H9 (cell line): Measurements from ENCODE around the gene KIAA1958. TPM values are rescaled to one million over a fixed set of nuclear protein-coding genes. Genes with fewer than 3 reads are reported as not detected.

ENCODE experiments used
- DNase-seq: peaks from one replicate; pipeline ENCODE4 v3.0.0-alpha.2; 2017
- H2AFZ ChIP-seq: one replicate; pipeline ENCODE4 v1.6.1; 2013; ENCODE audit warnings: mild to moderate bottlenecking, low read length, control low read depth, moderate library complexity
- H2AK5ac ChIP-seq: 2 replicates; pipeline ENCODE4 v1.6.1; 2013; ENCODE audit warnings: low read length, control low read depth, mixed read lengths; ENCODE audit not compliant: insufficient read length
- H2BK120ac ChIP-seq: one replicate; pipeline ENCODE4 v1.6.1; 2013; ENCODE audit warnings: low read depth, mild to moderate bottlenecking, low read length, control low read depth, inconsistent platforms; ENCODE audit not compliant: poor library complexity, severe bottlenecking
- H2BK12ac ChIP-seq: 2 replicates; pipeline ENCODE4 v1.6.1; 2013; ENCODE audit warnings: low read length, control low read depth, mixed read lengths, low read depth; ENCODE audit not compliant: insufficient read length
- H2BK15ac ChIP-seq: 2 replicates; pipeline ENCODE4 v1.6.1; 2013; ENCODE audit warnings: low read depth, low read length, control low read depth
- H2BK20ac ChIP-seq: one replicate; pipeline ENCODE4 v1.6.1; 2013; ENCODE audit warnings: low read depth, mild to moderate bottlenecking, low read length, control low read depth, inconsistent platforms; ENCODE audit not compliant: poor library complexity, severe bottlenecking
- H2BK5ac ChIP-seq: 2 replicates; pipeline ENCODE4 v1.6.1; 2013; ENCODE audit warnings: low read length, control low read depth, mixed read lengths; ENCODE audit not compliant: insufficient read length
- H3K14ac ChIP-seq: 2 replicates; pipeline ENCODE4 v1.6.1; 2013; ENCODE audit warnings: low read length, control low read depth; ENCODE audit not compliant: insufficient read depth
- H3K18ac ChIP-seq: 2 replicates; pipeline ENCODE4 v1.6.1; 2013; ENCODE audit warnings: low read depth, mild to moderate bottlenecking, mixed read lengths, low read length, control low read depth; ENCODE audit not compliant: insufficient read length
- H3K23ac ChIP-seq: 2 replicates; pipeline ENCODE4 v1.6.1; 2013; ENCODE audit warnings: low read length, control low read depth, mixed read lengths, low read depth; ENCODE audit not compliant: insufficient read length
- H3K23me2 ChIP-seq: 2 replicates; pipeline ENCODE4 v1.6.1; 2013; ENCODE audit warnings: low read depth, mild to moderate bottlenecking, mixed read lengths, low read length, control low read depth; ENCODE audit not compliant: insufficient read length, poor library complexity, severe bottlenecking
- H3K27ac ChIP-seq: 2 replicates; pipeline ENCODE4 v1.5.1; 2013; ENCODE audit warnings: low read length, control low read depth, mixed read lengths, low read depth; ENCODE audit not compliant: insufficient read length
- H3K27me3 ChIP-seq: 2 replicates; pipeline ENCODE4 v1.6.1; 2013; ENCODE audit warnings: low read length, control low read depth, inconsistent platforms; ENCODE audit not compliant: insufficient read depth
- H3K4ac ChIP-seq: 2 replicates; pipeline ENCODE4 v1.6.1; 2013; ENCODE audit warnings: low read depth, mild to moderate bottlenecking, control low read depth, inconsistent platforms, low read length, moderate library complexity
- H3K4me1 ChIP-seq: 2 replicates; pipeline ENCODE4 v1.6.1; 2013; ENCODE audit warnings: low read length, control low read depth, inconsistent platforms; ENCODE audit not compliant: insufficient read depth
- H3K4me2 ChIP-seq: 2 replicates; pipeline ENCODE4 v1.6.1; 2013; ENCODE audit warnings: low read length, control low read depth, mixed read lengths; ENCODE audit not compliant: insufficient read length, insufficient read depth
- H3K56ac ChIP-seq: 2 replicates; pipeline ENCODE4 v1.6.1; 2013; ENCODE audit warnings: low read depth, mild to moderate bottlenecking, mixed read lengths, low read length, control low read depth; ENCODE audit not compliant: insufficient read length
- H3K79me1 ChIP-seq: 2 replicates; pipeline ENCODE4 v1.6.1; 2013; ENCODE audit warnings: low read depth, mild to moderate bottlenecking, moderate library complexity, low read length, control low read depth, inconsistent platforms; ENCODE audit not compliant: insufficient read depth, poor library complexity, severe bottlenecking
- H3K79me2 ChIP-seq: 2 replicates; pipeline ENCODE4 v1.6.1; 2013; ENCODE audit warnings: low read length, control low read depth, inconsistent platforms; ENCODE audit not compliant: insufficient read depth
- H3K9ac ChIP-seq: 2 replicates; pipeline ENCODE4 v1.6.1; 2013; ENCODE audit warnings: low read length, control low read depth, mixed read lengths; ENCODE audit not compliant: insufficient read length; ENCODE audit errors: extremely low read depth
- H3K9me3 ChIP-seq: one replicate; pipeline ENCODE4 v1.6.1; 2013; ENCODE audit warnings: low read depth, low read length, inconsistent platforms; ENCODE audit not compliant: control insufficient read depth
- H3T11ph ChIP-seq: one replicate; pipeline ENCODE4 v1.6.1; 2013; ENCODE audit warnings: mild to moderate bottlenecking, low read length, control low read depth, inconsistent platforms
- H4K20me1 ChIP-seq: one replicate; pipeline ENCODE4 v1.6.1; 2013; ENCODE audit not compliant: control insufficient read depth, insufficient read length, insufficient read depth
- H4K5ac ChIP-seq: 2 replicates; pipeline ENCODE4 v1.6.1; 2013; ENCODE audit warnings: low read depth, mild to moderate bottlenecking, mixed read lengths, low read length, control low read depth; ENCODE audit not compliant: insufficient read length
- H4K8ac ChIP-seq: replicated peaks from 2 replicates; pipeline ENCODE4 v1.6.1; 2013; ENCODE audit warnings: low read length, control low read depth, mixed read lengths, low read depth; ENCODE audit not compliant: insufficient read length
- H4K91ac ChIP-seq: 2 replicates; pipeline ENCODE4 v1.6.1; 2013; ENCODE audit warnings: low read depth, mild to moderate bottlenecking, moderate library complexity, mixed read lengths, low read length, control low read depth; ENCODE audit not compliant: insufficient read length
- H3K27ac Mint-ChIP-seq, 3 experiments: 2 replicates in 2 of 3; 3 replicates in 1 of 3; pipeline ENCODE4 v1.8.0; 2020 to 2021; ENCODE audit warnings: mixed read lengths in 3 of 3, mild to moderate bottlenecking in 1 of 3, moderate library complexity in 1 of 3
- H3K27me3 Mint-ChIP-seq: 2 replicates; pipeline ENCODE4 v1.8.0; 2021; ENCODE audit warnings: low read depth, mild to moderate bottlenecking, moderate library complexity, mixed read lengths
- H3K36me3 Mint-ChIP-seq, 3 experiments: 2 replicates in 2 of 3; 3 replicates in 1 of 3; pipeline ENCODE4 v1.8.0; 2020 to 2021; ENCODE audit warnings: low read depth in 3 of 3, mixed read lengths in 3 of 3; ENCODE audit not compliant: insufficient read depth in 1 of 3
- H3K4me1 Mint-ChIP-seq, 2 experiments: 2 replicates each; pipeline ENCODE4 v1.8.0; 2020; ENCODE audit warnings: mixed read lengths in 2 of 2
- H3K4me3 Mint-ChIP-seq, 2 experiments: 2 replicates in 1 of 2; 3 replicates in 1 of 2; pipeline ENCODE4 v1.8.0; 2020 to 2021; ENCODE audit warnings: mild to moderate bottlenecking in 2 of 2, mixed read lengths in 2 of 2, moderate library complexity in 1 of 2
- H3K9me3 Mint-ChIP-seq, 2 experiments: 2 replicates in 1 of 2; 3 replicates in 1 of 2; pipeline ENCODE4 v1.8.0; 2020; ENCODE audit warnings: mild to moderate bottlenecking in 2 of 2, mixed read lengths in 2 of 2, moderate library complexity in 1 of 2
- CTCF ChIP-seq: fragments of 200-600 bp; sonication (generic); conservative IDR thresholded peaks from 3 replicates; pipeline ENCODE4 v1.8.0; 2021; ENCODE audit warnings: antibody characterized with exemption, mild to moderate bottlenecking
- WGBS: extraction: QIAGEN DNeasy Blood & Tissue Kit; methylation state at CpG from one replicate; pipeline ENCODE4 v1.1.7; 2013; ENCODE audit warnings: missing lambda C conversion rate, low lambda C conversion rate, mixed read lengths; ENCODE audit not compliant: insufficient read length; ENCODE audit errors: extremely low coverage; 5-methylcytosine and 5-hydroxymethylcytosine counted together
- total RNA-seq: library from RNA; stranded (reverse); gene quantifications from 2 replicates; pipeline ENCODE4 v1.2.1, GENCODE V29; 2021

The KIAA1958 gene
- total RNA-seq, 1 experiment from 2014 or later = 34.0 TPM

DNA sequence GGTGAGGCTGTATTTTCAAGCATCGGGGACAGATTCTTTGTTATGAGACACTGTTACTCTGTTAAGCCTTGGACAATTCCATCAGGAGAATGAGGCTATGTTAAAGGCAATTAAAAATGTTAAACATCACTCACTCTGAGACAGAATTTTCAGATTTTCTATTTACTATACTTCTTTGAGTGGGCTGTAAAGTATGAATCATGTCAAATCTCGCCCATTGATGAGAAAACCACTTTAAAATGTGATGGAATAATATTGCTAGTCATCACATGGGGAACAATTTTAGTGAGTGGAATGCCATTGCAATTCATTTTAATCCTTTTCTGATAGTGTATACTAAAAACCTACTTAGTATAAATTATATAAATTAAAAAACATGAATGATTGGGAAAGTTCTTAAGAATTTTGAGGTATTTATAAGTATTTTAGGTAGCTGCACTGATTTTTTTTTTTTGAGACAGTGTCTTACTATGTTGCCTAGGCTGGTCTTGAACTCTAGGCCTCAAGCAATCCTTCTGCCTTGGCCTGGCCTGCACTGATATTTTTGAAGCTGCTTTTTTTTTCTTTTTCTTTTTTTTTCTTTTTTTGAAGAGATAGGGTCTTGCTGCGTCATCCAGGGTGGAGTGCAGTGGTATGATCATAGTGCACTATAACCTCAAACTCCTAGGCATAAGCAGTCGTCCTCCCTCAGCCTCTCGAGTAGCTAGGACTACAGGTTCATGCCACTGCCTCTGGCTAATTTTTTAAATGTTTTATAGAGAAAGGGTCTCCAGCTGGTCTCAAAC is 73.2 kb downstream of the KIAA1958 start:
- Histone ChIP-seq H3K9me3 (no peaks in the 10 kb centered on the region), H2AFZ (no peak overlapping the region), H3T11ph (no peak overlapping the region), H2BK120ac (no peak overlapping the region), H3K79me2 (no peaks in the 10 kb centered on the region; the same call in 1 of the 2 replicates), H3K23ac (no peak overlapping the region), H3K4me1 (no peaks in the 10 kb centered on the region; the same call in 1 of the 2 replicates), H3K18ac (no peak overlapping the region), H4K8ac (no peak overlapping the region), H3K79me1 (peaks cover 3% of the 10 kb centered on the region), H2AK5ac (no peak overlapping the region), H2BK5ac (no peak overlapping the region), H4K5ac (no peak overlapping the region), H3K14ac (no peak overlapping the region), H4K91ac (no peak overlapping the region), H2BK20ac (no peak overlapping the region), H3K9ac (no peak overlapping the region), H3K56ac (no peak overlapping the region), H2BK12ac (no peak overlapping the region), H3K27ac (no peak overlapping the region), H3K27me3 (no peaks in the 10 kb centered on the region), H2BK15ac (no peak overlapping the region), H4K20me1 (no peaks in the 10 kb centered on the region), H3K4me2 (no peak overlapping the region), H3K4ac (no peak overlapping the region), H3K23me2 (no peaks in the 10 kb centered on the region)
- DNase-seq = no peak
- H3K4me1 Mint-ChIP-seq = peaks cover 38 to 42% of the 10 kb centered on the region in 2 experiments
- peak overlapping the region in 1 of 3 experiments; percentile 15; a peak in 1 of 7 replicates for H3K27ac Mint-ChIP-seq
- WGBS = no CpG with 5 or more reads among the region's 5 CpGs
- no peak for TF ChIP-seq CTCF
- no peaks in the 10 kb centered on the region for H3K27me3 Mint-ChIP-seq
- peaks cover 0 to 9% (median 7%) of the 10 kb centered on the region in 3 experiments; a peak in 6 of 7 replicates for H3K36me3 Mint-ChIP-seq
- H3K9me3 Mint-ChIP-seq = 0 out of 5 replicates have a peak, but pooled peaks cover 0 to under 1% of the 10 kb centered on the region in 2 experiments
- H3K4me3 Mint-ChIP-seq = no peak overlapping the region
